H1 (cell line): ENCODE results near the gene CD68. TPM values are rescaled to one million over a fixed set of nuclear protein-coding genes. Genes with fewer than 3 reads are reported as not detected.

Source experiments
- CTCF ChIA-PET: fragments of 300-600 bp; sonication (Branson Sonifier 250); formaldehyde crosslinking; loops from one replicate; lab custom pipeline; 2021; ENCODE audit not compliant: partially characterized antibody; lab: Charles Lee
- POLR2A ChIA-PET: fragments of 300-600 bp; sonication (Branson Sonifier 250); formaldehyde crosslinking; loops from one replicate; lab custom pipeline; 2021; ENCODE audit warnings: inconsistent platforms; ENCODE audit not compliant: partially characterized antibody; lab: Charles Lee
- DNase-seq, 2 experiments: peaks; one replicate each; pipeline versions ENCODE4 v3.0.0 to v3.0.0-alpha.2; 2010 to 2022; ENCODE audit warnings: low spot score in 2 of 2, low read depth in 1 of 2, mixed read lengths in 1 of 2
- FAIRE-seq: peaks from 2 replicates; lab custom pipeline; 2011; peaks lifted over from hg19 to GRCh38; lab: Jason Lieb, UNC
- H2AFZ ChIP-seq: 2 replicates; pipeline ENCODE4 v1.8.1; 2012; ENCODE audit warnings: low read length, inconsistent platforms
- H2AK5ac ChIP-seq: 2 replicates; pipeline ENCODE4 v1.6.1; 2013; ENCODE audit warnings: low read depth, low read length
- H2BK120ac ChIP-seq: replicated peaks from 2 replicates; pipeline ENCODE3; 2013; ENCODE audit warnings: low read depth, low read length, inconsistent platforms
- H2BK12ac ChIP-seq: 2 replicates; pipeline ENCODE4 v1.6.1; 2013; ENCODE audit warnings: low read depth, low read length
- H2BK15ac ChIP-seq: 2 replicates; pipeline ENCODE4 v1.6.1; 2013; ENCODE audit warnings: low read length
- H2BK20ac ChIP-seq: 2 replicates; pipeline ENCODE4 v1.6.1; 2013; ENCODE audit warnings: low read length
- H2BK5ac ChIP-seq: 2 replicates; pipeline ENCODE4 v1.6.1; 2013; ENCODE audit warnings: low read depth, low read length
- H3K14ac ChIP-seq: 2 replicates; pipeline ENCODE4 v1.6.1; 2013; ENCODE audit warnings: inconsistent platforms; ENCODE audit not compliant: insufficient read length
- H3K18ac ChIP-seq: 2 replicates; pipeline ENCODE4 v1.6.1; 2013; ENCODE audit warnings: low read length; ENCODE audit errors: extremely low read depth
- H3K23ac ChIP-seq: 2 replicates; pipeline ENCODE4 v1.6.1; 2013; ENCODE audit warnings: inconsistent platforms; ENCODE audit not compliant: insufficient read length
- H3K23me2 ChIP-seq: 2 replicates; pipeline ENCODE4 v1.6.1; 2013; ENCODE audit warnings: low read depth, low read length
- H3K27ac ChIP-seq: 2 replicates; pipeline ENCODE4 v1.6.1; 2011; ENCODE audit warnings: low read depth, low read length, inconsistent platforms
- H3K27me3 ChIP-seq, 4 experiments: replicated peaks in 1 of 4; 1 replicate in 1 of 4; 2 replicates in 3 of 4; pipeline versions ENCODE4 v1.6.1 to v1.8.1; 2011 to 2013; ENCODE audit warnings: low read length in 3 of 4, mild to moderate bottlenecking in 3 of 4, inconsistent platforms in 2 of 4, mixed read lengths in 2 of 4, moderate library complexity in 1 of 4; ENCODE audit not compliant: control insufficient read depth in 3 of 4, insufficient read depth in 3 of 4; ENCODE audit errors: extremely low read depth in 1 of 4
- H3K36me3 ChIP-seq, 4 experiments: 2 replicates each; pipeline versions ENCODE4 v1.6.1 to v1.8.1; 2011 to 2013; ENCODE audit warnings: mild to moderate bottlenecking in 4 of 4, low read length in 3 of 4, moderate library complexity in 2 of 4, control low read depth in 1 of 4, inconsistent platforms in 1 of 4; ENCODE audit not compliant: insufficient read depth in 4 of 4, control insufficient read depth in 2 of 4
- H3K4ac ChIP-seq: replicated peaks from 2 replicates; pipeline ENCODE3; 2013; ENCODE audit warnings: low read length, low read depth, mixed read lengths, inconsistent platforms; ENCODE audit not compliant: insufficient read length
- H3K4me1 ChIP-seq, 4 experiments: replicated peaks in 1 of 4; 1 replicate in 1 of 4; 2 replicates in 3 of 4; pipeline versions ENCODE4 v1.6.1 to v1.8.1; 2011 to 2013; ENCODE audit warnings: low read length in 3 of 4, inconsistent platforms in 2 of 4, mixed read lengths in 1 of 4; ENCODE audit not compliant: insufficient read depth in 4 of 4, control insufficient read depth in 3 of 4
- H3K4me2 ChIP-seq, 2 experiments: 2 replicates each; pipeline versions ENCODE4 v1.6.1 to v1.8.1; 2011 to 2013; ENCODE audit warnings: low read depth in 2 of 2, low read length in 2 of 2, control low read depth in 1 of 2, inconsistent platforms in 1 of 2, mild to moderate bottlenecking in 1 of 2; ENCODE audit not compliant: insufficient read depth in 1 of 2
- H3K4me3 ChIP-seq, 4 experiments: fragments of 200-600, 300-600 bp in 1 of 4; sonication (generic), shearing (Covaris generic), sonication (Bioruptor Twin) in 1 of 4; 2 replicates each; pipeline versions ENCODE4 v1.5.1 to v1.8.1; 2011 to 2016; ENCODE audit warnings: low read length in 4 of 4, low read depth in 3 of 4, control low read depth in 2 of 4, inconsistent platforms in 2 of 4, mild to moderate bottlenecking in 2 of 4, mixed read lengths in 1 of 4, moderate library complexity in 1 of 4; ENCODE audit not compliant: insufficient read depth in 2 of 4; ENCODE audit errors: extremely low read depth in 1 of 4
- H3K56ac ChIP-seq: replicated peaks from 2 replicates; pipeline ENCODE3; 2013; ENCODE audit warnings: low read depth, mild to moderate bottlenecking, mixed read lengths, low read length, inconsistent platforms; ENCODE audit not compliant: insufficient read length
- H3K79me1 ChIP-seq: 2 replicates; pipeline ENCODE4 v1.6.1; 2013; ENCODE audit warnings: low read depth, low read length, control low read depth
- H3K79me2 ChIP-seq, 2 experiments: 2 replicates each; pipeline versions ENCODE4 v1.6.1 to v1.8.1; 2012 to 2013; ENCODE audit warnings: low read length in 2 of 2, mild to moderate bottlenecking in 2 of 2, inconsistent platforms in 1 of 2; ENCODE audit not compliant: insufficient read depth in 2 of 2, control insufficient read depth in 1 of 2
- H3K9ac ChIP-seq, 4 experiments: replicated peaks in 1 of 4; 1 replicate in 1 of 4; 2 replicates in 3 of 4; pipeline versions ENCODE4 v1.6.1 to v1.8.1; 2011 to 2013; ENCODE audit warnings: low read depth in 3 of 4, low read length in 3 of 4, control low read depth in 2 of 4, mild to moderate bottlenecking in 2 of 4, moderate library complexity in 2 of 4, inconsistent platforms in 1 of 4; ENCODE audit errors: extremely low read depth in 1 of 4
- H3K9me3 ChIP-seq, 2 experiments: 2 replicates each; pipeline versions ENCODE4 v1.6.1 to v1.8.1; 2012 to 2013; ENCODE audit warnings: mild to moderate bottlenecking in 2 of 2, moderate library complexity in 2 of 2, control low read depth in 1 of 2, inconsistent platforms in 1 of 2, low read depth in 1 of 2, low read length in 1 of 2, mixed read lengths in 1 of 2; ENCODE audit not compliant: insufficient read depth in 2 of 2
- H4K20me1 ChIP-seq, 2 experiments: replicated peaks in 1 of 2; 2 replicates each; pipeline versions ENCODE3 to v1.8.1; 2011 to 2013; ENCODE audit warnings: inconsistent platforms in 2 of 2, low read length in 2 of 2, mild to moderate bottlenecking in 1 of 2; ENCODE audit not compliant: insufficient read depth in 2 of 2, control insufficient read depth in 1 of 2
- H4K5ac ChIP-seq: 2 replicates; pipeline ENCODE4 v1.6.1; 2013; ENCODE audit warnings: low read length, low read depth, mixed read lengths, inconsistent platforms; ENCODE audit not compliant: insufficient read length
- H4K8ac ChIP-seq: 2 replicates; pipeline ENCODE4 v1.8.0; 2013; ENCODE audit warnings: mild to moderate bottlenecking, moderate library complexity, low read length, inconsistent platforms; ENCODE audit not compliant: insufficient read depth; ENCODE audit errors: extremely low read depth
- H4K91ac ChIP-seq: replicated peaks from 2 replicates; pipeline ENCODE3; 2013; ENCODE audit warnings: low read length, mixed read lengths, inconsistent platforms; ENCODE audit not compliant: insufficient read length
- CEBPB ChIP-seq: IDR thresholded peaks from 2 replicates; pipeline ENCODE4 v1.6.1; 2012; ENCODE audit warnings: low read depth, low read length
- CTBP2 ChIP-seq: IDR thresholded peaks from 2 replicates; pipeline ENCODE4 v1.7.0; 2011; ENCODE audit warnings: borderline replicate concordance, mild to moderate bottlenecking, moderate library complexity, mixed read lengths, low read length; ENCODE audit not compliant: insufficient read depth, insufficient read length
- KDM4A ChIP-seq: IDR thresholded peaks from one replicate; pipeline ENCODE4 v1.7.1; 2012; ENCODE audit warnings: low read depth, mild to moderate bottlenecking, moderate library complexity, low read length, inconsistent platforms; ENCODE audit not compliant: severe bottlenecking
- KDM5A ChIP-seq: fragments of 200-600 bp; IDR thresholded peaks from 2 replicates; pipeline ENCODE4 v1.7.1; 2012; ENCODE audit warnings: mild to moderate bottlenecking, low read length, inconsistent platforms, mixed read lengths
- SAP30 ChIP-seq: fragments of 300-600 bp; sonication (generic); IDR thresholded peaks from 2 replicates; pipeline ENCODE4 v1.7.1; 2012; ENCODE audit warnings: low read length, moderate library complexity, mild to moderate bottlenecking, inconsistent platforms; ENCODE audit not compliant: insufficient read depth, insufficient replicate concordance
- SUZ12 ChIP-seq: fragments of 200-600 bp; sonication (generic); IDR thresholded peaks from 2 replicates; pipeline ENCODE4 v1.6.1; 2012; ENCODE audit warnings: mild to moderate bottlenecking, inconsistent platforms, low read length, moderate library complexity, mixed read lengths
- WGBS, 2 experiments: shearing (Covaris generic) in 1 of 2; methylation state at CpG; one replicate each; pipeline versions ENCODE4 v1.1.6 to v1.1.7; 2013 to 2015; ENCODE audit warnings: low lambda C conversion rate in 2 of 2, mixed read lengths in 2 of 2, inconsistent platforms in 1 of 2, low coverage in 1 of 2, missing lambda C conversion rate in 1 of 2; ENCODE audit not compliant: insufficient replicate concordance in 2 of 2, insufficient coverage in 1 of 2, insufficient read length in 1 of 2; ENCODE audit errors: extremely low coverage in 1 of 2, missing lambda C conversion rate in 1 of 2; 5-methylcytosine and 5-hydroxymethylcytosine counted together
- polyA plus RNA-seq, 7 experiments: library from polyadenylated mRNA; depleted of rRNA in 3 of 7; stranded (reverse) in 5 of 7; unstranded in 2 of 7; fragments of >200 nt in 5 of 7; fragments of 200-250 nt in 2 of 7; gene quantifications; 1 replicate in 5 of 7; 2 replicates in 1 of 7; 4 replicates in 1 of 7; pipeline versions ENCODE4 v1.2.1 to v1.2.3, GENCODE V29; 2011 to 2013; ENCODE audit warnings: missing spikeins in 2 of 7, mixed read lengths in 2 of 7
- total RNA-seq: library from RNA; stranded (reverse); fragmentation: NEBNext Ultra II Directional; extraction: Animal tissue kit (Norgen Biotek cat#: 25700); gene quantifications from 2 replicates; pipeline ENCODE4 v1.2.1, GENCODE V29; 2021

Gene CD68
- total and polyA plus RNA-seq, 2 of the 8 experiments (the other 6 are each of a cell fraction or from before 2014, with no cell fraction given): 0.18 TPM; not detected in 1

GRCh38 chr17:7562208-7562605 lies 17.2 kb upstream of the CD68 start:
- Histone ChIP-seq H3K9ac (peak overlapping the region; percentile 63 to 82 (median 74); a peak in 6 of 7 replicates), H3K79me1 (peaks cover 11% of the 10 kb centered on the region), H4K20me1 (peaks cover 0 to 1% of the 10 kb centered on the region in 2 experiments), H2BK15ac (no peak overlapping the region), H3K56ac (peak overlapping the region; percentile 48), H3K4me1 (peaks cover 11 to 37% (median 20%) of the 10 kb centered on the region in 4 experiments), H2BK20ac (no peak overlapping the region), H3K14ac (no peak overlapping the region), H3K4me3 (peak overlapping the region; percentile 69 to 96 (median 78)), H3K4ac (no peak overlapping the region), H2BK120ac (no peak overlapping the region), H4K8ac (peak overlapping the region; percentile 92; the same call in 1 of the 2 replicates), H4K5ac (no peak overlapping the region), H3K4me2 (peak overlapping the region; percentile 49 to 96), H2BK5ac (no peak overlapping the region), H3K23me2 (peaks cover 6% of the 10 kb centered on the region; the same call in 1 of the 2 replicates), H2AFZ (no peak overlapping the region), H3K27me3 (no peaks in the 10 kb centered on the region), H3K79me2 (peaks cover 4 to 26% of the 10 kb centered on the region in 2 experiments; a peak in 3 of 4 replicates), H3K27ac (peak overlapping the region; percentile 48; the same call in 1 of the 2 replicates), H2AK5ac (no peak overlapping the region), H3K23ac (no peak overlapping the region), H3K18ac (no peak overlapping the region), H4K91ac (no peak overlapping the region), H3K9me3 (no peaks in the 10 kb centered on the region), H3K36me3 (peaks cover 22 to 38% (median 27%) of the 10 kb centered on the region in 4 experiments), H2BK12ac (no peak overlapping the region)
- ChIA-PET CTCF (interaction anchor here (0.7 to 12.7 kb wide), 8 partner anchors 9 to 63 kb away, joined by 3 to 251 read pairs (median 8); partner anchors contain the start of genes MPDU1, SOX15 and TNFSF12), POLR2A (interaction anchor here (0.6 to 37.5 kb wide), 15 partner anchors 16 to 253 kb away, joined by 3 to 1144 read pairs (median 4); partner anchors contain the start of genes CD68, EFNB3, GPS2 and MPDU1)
- 5% methylated on average over 24 of the region's 28 CpGs; no CpG with 5 or more reads in 1 of the 2 experiments for WGBS, 2 experiments
- FAIRE-seq: no peak
- no peak for TF ChIP-seq SUZ12
- TF ChIP-seq KDM5A: 0 out of 2 replicates have a peak, but pooled peaks have one; percentile 3
- peak; percentile 53 for TF ChIP-seq SAP30
- no peak for TF ChIP-seq CEBPB
- TF ChIP-seq CTBP2: no peak
- no peak for TF ChIP-seq KDM4A
- no peak for DNase-seq
